Fibroblast of the conjunctiva (primary cell): ENCODE results near the gene YEATS4.

Source experiments
- DNase-seq: peaks from one replicate; pipeline ENCODE4 v3.0.0-alpha.2; 2010; ENCODE audit warnings: low read depth

The YEATS4 gene

DNA sequence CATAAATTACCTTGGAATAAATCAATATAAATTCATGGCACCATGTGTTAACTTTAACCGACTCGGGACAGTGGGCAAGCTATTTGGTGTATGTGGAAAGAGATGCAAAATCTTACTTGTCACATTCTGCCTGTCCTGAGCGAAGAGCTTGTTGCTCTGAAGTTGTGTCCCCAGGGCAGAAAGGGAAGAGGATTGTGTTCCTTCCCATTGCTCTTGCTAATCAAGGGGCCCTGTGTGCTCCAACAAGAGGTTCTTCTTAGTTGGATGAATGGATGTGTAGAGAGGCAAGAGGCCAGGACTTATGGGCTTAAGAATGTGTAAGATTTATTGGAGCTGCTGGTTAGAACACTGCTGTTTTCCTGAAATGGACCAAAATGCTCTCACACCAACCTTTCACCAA lies 74.1 kb downstream of the YEATS4 start:
- DNase-seq, result no peak

GRCh38 chr12:69435644-69436043 lies 76.1 kb downstream of the YEATS4 start:
- no peak for DNase-seq

GRCh38 chr12:69437073-69437472 lies 77.5 kb downstream of the YEATS4 start:
- DNase-seq, result no peak

GRCh38 chr12:69438539-69438938 lies 79.0 kb downstream of the YEATS4 start:
- no peak for DNase-seq

GRCh38 chr12:69440016-69440415 lies 80.5 kb downstream of the YEATS4 start:
- DNase-seq, result no peak
